Measurements from ENCODE around the gene RAE1.

The RAE1 gene

GRCh38 chr20:57317316-57317788, 33.7 kb upstream of the RAE1 start:
- no peak for DNase-seq (ENCODE audit: low read depth)

GRCh38 chr20:57317789-57318371, 33.2 kb upstream of the RAE1 start:
- no peak for TF ChIP-seq CTCF (IDR thresholded peaks at IDR 0.05; ENCODE audit: control insufficient read depth, insufficient read depth, low read depth, low read length, missing control alignments)
- no peak overlapping the region for H3K4me3 ChIP-seq (ENCODE audit: control insufficient read depth, low read depth, low read length)
- no peak for DNase-seq (ENCODE audit: low read depth)

More at GRCh38 chr20:57317316-57317788, 33.7 kb upstream of the RAE1 start:
- no peak for TF ChIP-seq CTCF (IDR thresholded peaks at IDR 0.05; ENCODE audit: control insufficient read depth, insufficient read depth, low read depth, low read length, missing control alignments)
- H3K4me3 ChIP-seq (ENCODE audit: control insufficient read depth, low read depth, low read length): no peak overlapping the region

GRCh38 chr20:57319584-57319983, 31.5 kb upstream of the RAE1 start:
- TF ChIP-seq CTCF (IDR thresholded peaks at IDR 0.05; ENCODE audit: control insufficient read depth, insufficient read depth, low read depth, low read length, missing control alignments): no peak
- H3K4me3 ChIP-seq (ENCODE audit: control insufficient read depth, low read depth, low read length): no peak overlapping the region
- no peak for DNase-seq (ENCODE audit: low read depth)

- no peak overlapping the region for H3K4me3 ChIP-seq (ENCODE audit: control insufficient read depth, low read depth, low read length)
- no peak for TF ChIP-seq CTCF (IDR thresholded peaks at IDR 0.05; ENCODE audit: control insufficient read depth, insufficient read depth, low read depth, low read length, missing control alignments)
- DNase-seq (ENCODE audit: low read depth): no peak
These were observed 30.7 kb upstream of the RAE1 start for GRCh38 chr20:57320358-57320757.

- no peak for TF ChIP-seq CTCF (IDR thresholded peaks at IDR 0.05; ENCODE audit: control insufficient read depth, insufficient read depth, low read depth, low read length, missing control alignments)
These were observed 29.9 kb upstream of the RAE1 start for GRCh38 chr20:57321142-57321541.

GRCh38 chr20:57322476-57322875, 28.6 kb upstream of the RAE1 start:
- no peak for DNase-seq (ENCODE audit: low read depth)
- no peak for TF ChIP-seq CTCF (IDR thresholded peaks at IDR 0.05; ENCODE audit: control insufficient read depth, insufficient read depth, low read depth, low read length, missing control alignments)
- H3K4me3 ChIP-seq (ENCODE audit: control insufficient read depth, low read depth, low read length): no peak overlapping the region

More at GRCh38 chr20:57321142-57321541, 29.9 kb upstream of the RAE1 start:
- no peak overlapping the region for H3K4me3 ChIP-seq (ENCODE audit: control insufficient read depth, low read depth, low read length)
- DNase-seq (ENCODE audit: low read depth): no peak
